H1 (cell line): ENCODE measurements around the gene AP4B1. TPM values are rescaled to one million over a fixed set of nuclear protein-coding genes. Genes with fewer than 3 reads are reported as not detected.

Experiments
- EGR1 ChIP-seq: IDR thresholded peaks from 2 replicates; pipeline ENCODE4 v1.6.1; 2011; ENCODE audit warnings: low read depth, low read length, borderline replicate concordance
- EZH2 ChIP-seq: fragments of 200-600 bp; sonication (generic); IDR thresholded peaks from 2 replicates; pipeline ENCODE4 v1.7.1; 2012; ENCODE audit warnings: low read depth, mild to moderate bottlenecking, moderate library complexity, low read length, inconsistent platforms; ENCODE audit not compliant: severe bottlenecking
- MAFK ChIP-seq: IDR thresholded peaks from 2 replicates; pipeline ENCODE4 v1.6.1; 2012; ENCODE audit warnings: low read depth, mild to moderate bottlenecking, improper control_type of control experiment, low read length
- RNF2 ChIP-seq: fragments of 200-900, 300-1000 bp; sonication (generic); IDR thresholded peaks from 2 replicates; pipeline ENCODE4 v1.7.1; 2016; ENCODE audit warnings: borderline replicate concordance, low read depth, mild to moderate bottlenecking, antibody characterized with exemption, low read length; ENCODE audit not compliant: poor library complexity, severe bottlenecking; ENCODE audit errors: missing control alignments
- polyA plus RNA-seq, 7 experiments: library from polyadenylated mRNA; depleted of rRNA in 3 of 7; stranded (reverse) in 5 of 7; unstranded in 2 of 7; fragments of >200 nt in 5 of 7; fragments of 200-250 nt in 2 of 7; gene quantifications; 1 replicate in 5 of 7; 2 replicates in 1 of 7; 4 replicates in 1 of 7; pipeline versions ENCODE4 v1.2.1 to v1.2.3, GENCODE V29; 2011 to 2013; ENCODE audit warnings: missing spikeins in 2 of 7, mixed read lengths in 2 of 7
- total RNA-seq: library from RNA; stranded (reverse); fragmentation: NEBNext Ultra II Directional; extraction: Animal tissue kit (Norgen Biotek cat#: 25700); gene quantifications from 2 replicates; pipeline ENCODE4 v1.2.1, GENCODE V29; 2021
- TF ChIP-seq, protein P1 (sequence below): IDR thresholded peaks from 2 replicates; pipeline ENCODE4 v1.6.1; 2012; ENCODE audit warnings: inconsistent platforms

Gene AP4B1
- total and polyA plus RNA-seq, 2 of the 8 experiments (the other 6 are each of a cell fraction or from before 2014, with no cell fraction given): 8.9 to 9.0 TPM

GRCh38 chr1:113917400-113918082 lies 12.9 kb upstream of the AP4B1 start (continued):
- TF ChIP-seq EZH2 (no peak), MAFK (no peak), RNF2 (no peak), EGR1 (no peak)
- TF ChIP-seq, protein P1, sequence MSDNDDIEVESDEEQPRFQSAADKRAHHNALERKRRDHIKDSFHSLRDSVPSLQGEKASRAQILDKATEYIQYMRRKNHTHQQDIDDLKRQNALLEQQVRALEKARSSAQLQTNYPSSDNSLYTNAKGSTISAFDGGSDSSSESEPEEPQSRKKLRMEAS: no peak
- TF ChIP-seq, all 59 proteins: peak for 0
